Prostate gland (tissue), 2 donors: ENCODE measurements around the gene CD177. TPM values are rescaled to one million over a fixed set of nuclear protein-coding genes. Genes with fewer than 3 reads are reported as not detected.
A peak's percentile ranks its signal among the peaks of the same experiment; 100 is the strongest.
"Not testable (repeated sequence)": the region's sequence is repeated elsewhere in the genome, so short reads cannot be mapped to it uniquely, and the experiment has no call there.

Experiments used
- DNase-seq: peaks from one replicate; pipeline ENCODE4 v3.0.0-alpha.2; 2019; ENCODE audit warnings: low spot score
- H3K27ac ChIP-seq, 2 donors: fragments of 200-600 bp; sonication (generic); 2 replicates each; pipeline ENCODE4 v1.5.1; 2017 to 2019
- H3K27me3 ChIP-seq: fragments of 200-600 bp; sonication (generic); replicated peaks from 2 replicates; pipeline ENCODE4 v1.5.1; 2019; ENCODE audit not compliant: insufficient read depth
- H3K36me3 ChIP-seq, 2 donors: fragments of 200-600 bp; sonication (generic); 1 replicate in 1 of 2; 2 replicates in 1 of 2; pipeline versions ENCODE4 v1.5.1 to v1.8.1; 2017 to 2019
- H3K4me1 ChIP-seq: fragments of 200-600 bp; sonication (generic); replicated peaks from 2 replicates; pipeline ENCODE4 v1.5.1; 2019
- H3K4me3 ChIP-seq, 2 donors: fragments of 200-600 bp; sonication (generic); 2 replicates each; pipeline ENCODE4 v1.5.1; 2017 to 2019
- H3K9me3 ChIP-seq: fragments of 200-600 bp; sonication (generic); 2 replicates; pipeline ENCODE4 v1.5.1; 2017
- POLR2A ChIP-seq: fragments of 450-650 bp; IDR thresholded peaks from one replicate; pipeline ENCODE4 v1.6.1; 2016; ENCODE audit warnings: antibody characterized with exemption, mild to moderate bottlenecking
- POLR2AphosphoS5 ChIP-seq: sonication (generic); formaldehyde crosslinking; IDR thresholded peaks from one replicate; pipeline ENCODE4 v1.6.1; 2017; ENCODE audit warnings: antibody characterized with exemption
- WGBS: methylation state at CpG from one replicate; pipeline ENCODE4 v1.1.5; 2018; 5-methylcytosine and 5-hydroxymethylcytosine counted together
- intact Hi-C: fragments of 100-400 bp; cut with DNase I; formaldehyde crosslinking; loops from one replicate; pipeline ENCODE4 v1.14.2; 2022
- total RNA-seq, 2 donors: library from RNA; depleted of rRNA; stranded (reverse); fragments of >200 nt; gene quantifications; one replicate each; pipeline ENCODE4 v1.1.0, GENCODE V29; 2016
- TF ChIP-seq, protein P1 (sequence below), 4 experiments: fragments of 200-600 bp in 2 of 4; fragments of 450-650 bp in 2 of 4; sonication (generic) in 2 of 4; IDR thresholded peaks; 1 replicate in 3 of 4; 2 replicates in 1 of 4; pipeline ENCODE4 v1.5.1; 2016 to 2019; ENCODE audit warnings: antibody characterized with exemption in 4 of 4, mild to moderate bottlenecking in 2 of 4, moderate library complexity in 2 of 4

CD177 gene
- total RNA-seq, 2 donors from 2014 or later = 77.6 to 248 TPM

DNA sequence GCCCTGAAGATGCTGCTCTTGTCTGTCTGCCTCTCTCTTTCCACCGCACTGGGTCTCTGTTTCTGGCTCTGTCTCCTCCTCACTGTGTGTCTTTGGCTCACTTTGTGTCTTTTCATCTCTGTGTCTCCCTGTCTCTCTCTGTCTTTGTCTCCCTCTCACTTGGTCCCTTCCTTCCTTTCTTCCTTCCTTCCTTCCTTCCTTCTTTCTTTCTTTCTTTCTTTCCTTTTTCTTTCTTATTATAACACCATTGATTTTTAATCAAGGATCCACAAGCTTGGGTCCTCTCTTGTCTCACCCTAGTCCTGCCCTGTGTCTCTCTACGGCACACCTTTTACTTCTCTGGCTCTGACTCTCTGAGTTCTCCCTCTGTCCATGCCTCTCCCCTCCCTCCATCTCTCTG, 14.3 kb downstream of the CD177 start:
- no peak for TF ChIP-seq POLR2A
- TF ChIP-seq POLR2AphosphoS5 = no peak
- TF ChIP-seq, protein P1, sequence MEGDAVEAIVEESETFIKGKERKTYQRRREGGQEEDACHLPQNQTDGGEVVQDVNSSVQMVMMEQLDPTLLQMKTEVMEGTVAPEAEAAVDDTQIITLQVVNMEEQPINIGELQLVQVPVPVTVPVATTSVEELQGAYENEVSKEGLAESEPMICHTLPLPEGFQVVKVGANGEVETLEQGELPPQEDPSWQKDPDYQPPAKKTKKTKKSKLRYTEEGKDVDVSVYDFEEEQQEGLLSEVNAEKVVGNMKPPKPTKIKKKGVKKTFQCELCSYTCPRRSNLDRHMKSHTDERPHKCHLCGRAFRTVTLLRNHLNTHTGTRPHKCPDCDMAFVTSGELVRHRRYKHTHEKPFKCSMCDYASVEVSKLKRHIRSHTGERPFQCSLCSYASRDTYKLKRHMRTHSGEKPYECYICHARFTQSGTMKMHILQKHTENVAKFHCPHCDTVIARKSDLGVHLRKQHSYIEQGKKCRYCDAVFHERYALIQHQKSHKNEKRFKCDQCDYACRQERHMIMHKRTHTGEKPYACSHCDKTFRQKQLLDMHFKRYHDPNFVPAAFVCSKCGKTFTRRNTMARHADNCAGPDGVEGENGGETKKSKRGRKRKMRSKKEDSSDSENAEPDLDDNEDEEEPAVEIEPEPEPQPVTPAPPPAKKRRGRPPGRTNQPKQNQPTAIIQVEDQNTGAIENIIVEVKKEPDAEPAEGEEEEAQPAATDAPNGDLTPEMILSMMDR (IDR thresholded peaks at IDR 0.05) = no peak
- intact Hi-C loops = no loop called here
- DNase-seq = no peak
- H3K4me3 ChIP-seq = no peak overlapping the region
- H3K27me3 ChIP-seq = no peaks in the 10 kb centered on the region
- H3K27ac ChIP-seq = no peak overlapping the region
- H3K36me3 ChIP-seq = no peaks in the 10 kb centered on the region
- no peaks in the 10 kb centered on the region for H3K4me1 ChIP-seq
- 78% methylated on average over 2 of the region's 2 CpGs for WGBS
- H3K9me3 ChIP-seq = no peaks in the 10 kb centered on the region

DNA sequence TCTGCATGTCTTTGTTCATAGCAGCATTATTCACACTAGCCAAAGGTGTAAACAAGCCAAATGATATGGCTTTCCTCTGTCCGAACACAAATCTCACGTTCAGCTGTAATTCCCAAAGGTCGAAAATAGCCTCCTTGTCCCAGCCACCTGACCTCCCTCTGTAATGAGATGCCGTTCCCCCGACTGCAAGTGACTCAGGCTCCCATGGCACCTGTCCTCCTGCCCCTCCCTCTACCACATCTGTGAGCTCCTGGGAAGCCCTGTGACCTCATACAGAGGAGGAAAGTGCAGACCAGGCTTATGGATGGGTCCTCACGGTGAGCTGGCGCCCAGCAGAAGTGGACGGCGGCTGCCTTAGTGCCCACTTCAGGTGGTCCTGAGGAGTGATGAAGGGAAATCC, 15.4 kb downstream of the CD177 start:
- 67% methylated on average over 5 of the region's 9 CpGs for whole genome bisulfite sequencing
- H3K36me3 ChIP-seq, DNase-seq: not testable (repeated sequence)

DNA sequence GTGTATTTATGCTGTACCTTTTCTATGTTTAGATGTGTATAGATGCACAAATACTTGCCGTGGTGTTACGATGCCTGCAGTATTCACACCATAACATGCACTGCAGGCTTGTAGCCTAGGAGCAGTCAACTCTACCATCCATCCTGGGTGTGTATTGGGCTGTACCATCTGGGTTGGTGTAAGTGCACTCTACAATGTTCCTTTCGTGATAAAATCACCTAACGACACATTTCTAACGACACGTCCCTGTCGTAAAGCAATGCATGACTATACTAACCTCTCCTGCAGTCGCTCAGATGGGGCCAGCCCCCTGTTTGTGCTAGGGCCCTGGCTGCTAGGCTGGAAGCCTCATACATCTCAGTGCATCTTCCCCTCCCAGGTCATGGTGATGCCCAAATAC, 18.4 kb downstream of the CD177 start:
- WGBS = 42% methylated on average over 8 of the region's 8 CpGs
- Histone ChIP-seq H3K4me1 (no peaks in the 10 kb centered on the region), H3K36me3 (no peaks in the 10 kb centered on the region), H3K9me3 (no peaks in the 10 kb centered on the region), H3K27ac (no peak overlapping the region), H3K27me3 (no peaks in the 10 kb centered on the region), H3K4me3 (no peak overlapping the region)
- TF ChIP-seq POLR2AphosphoS5 (no peak), POLR2A (no peak)
- TF ChIP-seq, protein P1 (IDR thresholded peaks at IDR 0.05) = no peak
- DNase-seq = no peak
- intact Hi-C loops = no loop called here

More for the DNA sequence above, 15.4 kb downstream of the CD177 start:
- H3K27ac ChIP-seq, H3K4me3 ChIP-seq, intact Hi-C loops, H3K9me3 ChIP-seq, H3K27me3 ChIP-seq, H3K4me1 ChIP-seq: not testable (repeated sequence)

DNA sequence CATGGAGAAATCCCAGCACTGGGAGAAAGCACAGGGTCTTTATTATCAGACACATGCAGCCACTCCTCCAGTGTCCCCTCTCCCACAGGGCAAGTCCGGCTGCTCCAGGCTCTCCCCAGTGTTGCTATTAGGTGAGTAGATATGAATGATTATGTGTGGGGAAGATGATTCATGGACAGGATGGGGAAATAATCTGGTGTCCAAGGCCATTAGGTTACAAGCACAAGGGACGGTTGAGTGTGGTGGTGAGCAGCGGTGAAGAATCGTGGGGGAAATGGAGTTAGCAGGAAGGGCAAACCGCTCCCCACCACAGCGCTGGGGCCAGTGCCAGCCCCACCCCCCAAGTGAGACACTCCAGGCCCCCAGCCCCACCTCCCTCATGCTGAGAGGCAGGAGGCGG, 19.0 kb downstream of the CD177 start:
- H3K4me3 ChIP-seq = no peak overlapping the region
- no peaks in the 10 kb centered on the region for H3K36me3 ChIP-seq
- no peaks in the 10 kb centered on the region for H3K9me3 ChIP-seq
- H3K27me3 ChIP-seq = no peaks in the 10 kb centered on the region
- no peaks in the 10 kb centered on the region for H3K4me1 ChIP-seq
- TF ChIP-seq POLR2A = no peak
- intact Hi-C loops = no loop called here
- no peak for DNase-seq
- no peak overlapping the region for H3K27ac ChIP-seq
- 87% methylated on average over 7 of the region's 7 CpGs for WGBS

DNA sequence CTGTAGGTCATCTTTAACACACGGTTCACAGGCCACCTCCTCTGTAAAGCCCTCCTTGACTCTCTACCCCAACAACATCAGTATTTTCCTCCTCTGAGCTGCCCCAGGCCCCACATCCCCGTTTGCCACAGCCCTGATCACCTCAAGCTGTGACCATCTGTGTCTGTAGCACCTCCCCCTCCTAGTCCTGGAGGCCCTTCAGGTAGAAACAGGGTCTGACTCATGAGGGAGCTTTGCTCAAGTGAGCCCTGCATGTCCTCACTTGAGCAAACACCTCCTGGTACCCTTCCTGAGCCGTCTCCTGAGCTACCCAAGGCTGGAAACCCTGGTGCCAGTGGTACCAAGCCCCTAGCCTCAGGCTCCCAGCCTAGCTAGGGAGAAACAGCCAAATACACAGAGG, 24.1 kb downstream of the CD177 start:
- WGBS = no CpG with 5 or more reads among the region's 3 CpGs

DNA sequence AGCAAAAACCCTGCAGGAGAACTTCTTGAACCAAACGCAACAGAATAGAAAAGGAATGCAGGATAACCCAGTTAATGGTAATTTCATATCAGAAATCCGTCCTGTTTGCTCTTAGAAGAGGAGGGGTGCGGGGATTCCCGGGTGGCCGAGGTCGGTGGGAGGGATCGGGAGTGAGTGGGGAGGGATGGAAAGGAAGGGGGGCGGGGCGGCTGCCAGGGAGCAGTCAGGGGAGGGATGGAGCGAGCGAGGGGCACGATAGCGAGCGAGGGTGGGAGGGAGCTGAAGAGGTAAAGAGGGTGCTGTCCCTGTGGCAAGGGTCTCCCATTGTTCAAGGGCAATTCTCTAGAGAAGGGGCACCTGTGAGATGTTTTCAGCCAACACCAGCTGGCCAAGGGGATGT, 26.5 kb downstream of the CD177 start:
- DNase-seq = no peak
- H3K4me1 ChIP-seq = no peaks in the 10 kb centered on the region
- no peak for TF ChIP-seq POLR2A
- TF ChIP-seq, protein P1 (IDR thresholded peaks at IDR 0.05) = no peak
- no peak for TF ChIP-seq POLR2AphosphoS5
- WGBS = 27% methylated on average over 14 of the region's 14 CpGs
- H3K27me3 ChIP-seq = no peaks in the 10 kb centered on the region
- no peaks in the 10 kb centered on the region for H3K36me3 ChIP-seq
- peak overlapping the region in 1 of 2 donors; percentile 64 for H3K27ac ChIP-seq
- no peaks in the 10 kb centered on the region for H3K9me3 ChIP-seq
- intact Hi-C loops = no loop called here
- peak overlapping the region in 1 of 2 donors; percentile 32 for H3K4me3 ChIP-seq

More for the DNA sequence above, 24.1 kb downstream of the CD177 start:
- H3K4me3 ChIP-seq, H3K27me3 ChIP-seq, H3K27ac ChIP-seq, intact Hi-C loops, H3K36me3 ChIP-seq, H3K9me3 ChIP-seq, DNase-seq, H3K4me1 ChIP-seq: not testable (repeated sequence)
